ENCODE measurements around the gene COL18A1.
A peak's percentile ranks its signal among the peaks of the same experiment; 100 is the strongest.
"Not testable (repeated sequence)": the region's sequence is repeated elsewhere in the genome, so short reads cannot be mapped to it uniquely, and the experiment has no call there.

COL18A1 gene

GRCh38 chr21:45551783-45552695 is 147.1 kb downstream of the COL18A1 start:
- DNase-seq = no peak

DNA sequence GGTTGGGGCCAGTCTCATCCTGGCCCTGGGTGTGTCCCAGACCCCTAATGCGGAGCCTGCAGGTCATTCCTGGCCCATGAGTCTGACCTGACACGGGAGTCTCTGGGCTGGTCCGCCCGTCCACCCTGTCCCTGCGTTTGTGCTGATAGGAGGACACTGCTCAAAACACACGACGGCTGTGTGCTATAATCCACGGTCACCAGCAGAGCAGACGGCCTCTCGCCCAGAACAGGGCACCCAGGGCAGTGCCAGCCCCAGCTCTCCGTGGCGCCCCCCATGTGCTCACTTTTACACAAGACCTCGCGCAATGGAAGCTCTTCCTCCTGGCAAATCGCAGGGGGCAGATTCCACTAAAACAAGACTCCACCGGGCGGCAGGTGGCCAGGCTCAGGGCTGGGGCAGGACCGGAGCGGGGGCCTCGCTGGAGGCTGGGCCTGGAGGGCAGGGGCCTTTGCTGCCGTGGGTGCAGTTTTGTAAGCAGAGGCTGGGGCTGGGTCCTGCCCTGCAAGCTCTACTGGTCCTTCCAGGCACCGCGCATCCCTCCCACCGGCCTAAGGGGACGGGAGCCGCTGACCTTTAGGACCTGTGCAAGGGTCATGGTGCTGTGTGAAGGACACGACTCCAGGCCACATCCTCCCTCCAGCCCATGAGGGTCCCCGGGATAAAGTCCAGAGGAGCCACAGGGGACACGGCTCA is 147.9 kb downstream of the COL18A1 start:
- no peak for DNase-seq

DNA sequence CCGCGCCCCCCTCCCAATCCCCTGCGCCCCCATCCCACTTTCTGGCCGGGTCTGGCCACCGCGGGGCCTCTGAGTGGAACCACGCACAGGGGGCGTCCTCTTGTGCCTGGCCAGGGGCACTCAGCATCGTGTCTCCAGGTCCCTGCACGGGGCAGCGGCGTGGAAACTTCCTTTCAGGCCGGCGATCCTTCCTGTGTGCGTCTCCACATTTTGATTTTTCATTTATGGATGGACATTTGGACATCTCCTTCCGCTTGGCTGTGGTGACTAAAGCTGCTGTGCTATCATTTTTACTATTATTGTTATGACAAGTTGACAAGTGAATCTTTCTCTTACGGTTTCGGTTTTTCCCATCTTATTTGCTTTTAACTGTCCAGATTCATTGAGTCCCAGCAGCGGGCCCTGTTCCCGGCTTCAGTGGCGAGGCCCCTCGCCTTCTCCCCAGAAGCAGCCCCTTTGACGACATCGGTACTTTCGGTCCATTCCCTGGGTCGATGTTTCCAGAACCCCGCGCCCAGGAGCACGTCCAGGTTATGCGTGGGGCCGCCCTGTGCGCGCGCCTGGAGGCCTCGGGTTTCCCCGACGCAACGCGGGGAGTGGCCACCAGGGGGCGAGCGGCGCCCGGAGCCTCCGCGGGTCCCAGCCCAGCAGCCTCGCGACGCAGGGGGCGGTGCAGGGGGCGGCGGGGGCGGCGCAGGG is 149.7 kb downstream of the COL18A1 start:
- peak; percentile 38 for DNase-seq

GRCh38 chr21:45555251-45555556 is 150.2 kb downstream of the COL18A1 start:
- DNase-seq = no peak

GRCh38 chr21:45555557-45556301 is 150.8 kb downstream of the COL18A1 start:
- DNase-seq = peak; percentile 66

DNA sequence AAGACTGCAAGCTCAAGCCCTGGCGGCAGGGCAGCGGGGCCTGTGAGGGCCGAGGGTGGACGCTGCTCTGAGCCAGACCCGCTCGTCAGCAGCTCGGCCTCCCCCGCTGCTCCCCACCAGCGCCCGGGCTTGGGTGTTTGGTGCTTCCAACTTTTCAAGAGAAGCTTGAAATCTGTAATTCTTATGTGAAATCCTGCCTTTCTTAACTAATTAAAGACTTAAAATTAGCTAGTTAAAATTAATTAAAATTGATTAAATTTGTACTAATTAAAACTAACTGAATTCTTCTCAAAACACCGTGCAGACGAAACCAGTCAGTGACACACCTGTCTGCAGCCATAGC is 151.3 kb downstream of the COL18A1 start:
- DNase-seq = no peak

- DNase-seq = no peak
Observed at GRCh38 chr21:45556645-45557615, 152.0 kb downstream of the COL18A1 start.

DNA sequence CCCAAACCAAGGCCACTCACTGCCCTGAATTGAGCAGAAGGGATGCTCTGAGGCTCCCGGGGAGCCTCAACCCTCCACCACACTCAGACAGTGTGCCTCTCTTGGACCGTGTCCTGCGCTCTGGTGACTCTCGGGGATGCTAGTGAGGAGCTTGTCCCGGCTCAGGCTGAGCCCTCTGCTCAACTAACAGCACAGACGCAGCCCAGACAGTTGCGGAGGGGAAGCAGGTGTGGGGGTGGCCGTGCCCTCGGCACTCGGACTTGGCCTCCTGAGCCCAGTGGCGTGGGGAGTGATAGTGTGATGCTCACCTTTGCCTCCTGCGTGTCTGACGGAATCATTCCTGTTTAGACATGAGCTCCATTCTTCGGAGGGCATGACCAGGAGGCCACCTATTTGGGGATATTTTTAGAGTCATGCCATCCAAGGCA is 152.7 kb downstream of the COL18A1 start:
- no peak for DNase-seq

- DNase-seq = no peak
Observed at GRCh38 chr21:45558044-45558721, 153.2 kb downstream of the COL18A1 start.

DNA sequence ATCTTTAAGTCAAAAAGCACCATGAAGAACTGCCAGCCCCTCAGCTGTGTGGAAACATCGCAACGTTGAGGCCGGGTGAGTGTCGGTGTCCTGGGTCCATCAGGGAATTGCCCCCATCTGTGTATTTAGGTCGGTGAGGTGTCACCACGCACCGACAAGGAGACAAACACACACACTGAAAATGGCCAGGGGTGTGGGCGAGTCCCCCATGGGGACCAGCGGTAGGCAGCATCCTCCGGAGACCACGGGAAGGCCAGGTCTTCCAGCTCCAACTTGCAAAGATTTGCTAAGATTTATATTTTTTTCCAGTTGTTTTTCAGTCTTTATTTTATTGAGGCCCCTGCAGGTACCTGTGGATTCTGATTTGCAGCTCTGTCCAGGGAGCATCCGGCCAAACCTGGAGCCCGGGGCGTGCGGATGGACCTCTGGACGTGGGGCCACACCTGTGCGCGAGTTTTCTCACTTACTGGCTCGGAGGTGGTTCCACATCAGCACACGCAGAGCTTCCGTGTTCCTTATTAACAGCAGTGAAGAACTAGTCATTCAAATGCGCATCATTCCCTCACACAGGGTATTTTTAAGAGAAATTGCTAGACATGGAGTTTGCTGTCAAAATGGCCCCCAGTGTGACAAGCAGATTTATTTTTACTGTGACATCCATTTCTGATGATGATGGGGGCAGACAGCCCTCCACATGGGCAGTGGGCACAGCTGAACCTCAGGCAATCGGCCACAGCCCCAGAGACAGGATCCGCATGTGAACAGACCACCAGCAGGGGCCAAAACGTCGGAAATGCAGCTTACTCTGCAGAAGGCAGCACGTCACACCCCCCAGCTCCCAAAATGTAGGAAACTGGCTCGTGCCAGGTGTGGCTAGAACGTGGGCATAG is 154.5 kb downstream of the COL18A1 start:
- no peak for DNase-seq

DNA sequence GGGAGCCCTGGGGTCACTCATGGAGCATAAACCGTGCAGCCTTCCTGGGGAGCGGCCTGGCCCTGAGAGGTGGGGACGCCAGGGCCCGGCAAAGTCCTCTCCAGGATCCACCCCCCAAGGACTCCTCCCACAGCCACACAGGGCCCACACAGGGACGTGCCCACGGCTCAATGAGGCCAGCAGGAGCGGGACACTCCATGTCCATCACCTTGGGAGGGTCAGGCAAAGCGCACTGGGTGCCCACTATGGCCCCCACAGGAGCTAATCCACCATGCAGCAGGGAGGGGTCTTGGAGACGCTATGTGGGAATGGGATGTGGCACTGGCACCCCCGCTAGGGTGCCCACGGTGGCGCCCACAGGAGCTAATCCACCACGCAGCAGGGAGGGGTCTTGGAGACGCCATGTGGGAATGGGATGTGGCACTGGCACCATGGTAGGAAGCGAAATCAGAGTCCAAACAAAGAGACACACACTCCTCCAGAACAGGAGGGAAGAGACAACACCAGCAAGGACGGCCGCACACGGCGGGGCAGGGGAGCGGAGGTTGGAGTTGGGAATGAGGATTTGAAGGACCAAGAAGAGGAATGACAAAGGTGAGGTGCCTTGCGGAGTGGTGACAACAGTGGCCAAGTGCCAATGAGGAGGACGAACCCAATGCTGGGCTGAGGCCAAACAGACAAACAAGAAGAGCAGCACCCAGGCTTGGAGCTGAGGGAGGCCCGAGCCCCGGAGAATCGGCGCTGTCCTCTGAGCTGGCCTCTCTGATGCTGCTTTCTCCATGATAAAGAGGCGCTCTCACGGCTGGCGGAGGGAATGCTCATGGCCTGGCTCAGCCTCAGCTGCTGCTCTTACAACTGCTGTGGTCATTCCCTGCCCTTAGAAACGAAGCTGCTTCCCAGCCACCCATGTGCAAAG is 155.4 kb downstream of the COL18A1 start:
- no peak for DNase-seq

DNA sequence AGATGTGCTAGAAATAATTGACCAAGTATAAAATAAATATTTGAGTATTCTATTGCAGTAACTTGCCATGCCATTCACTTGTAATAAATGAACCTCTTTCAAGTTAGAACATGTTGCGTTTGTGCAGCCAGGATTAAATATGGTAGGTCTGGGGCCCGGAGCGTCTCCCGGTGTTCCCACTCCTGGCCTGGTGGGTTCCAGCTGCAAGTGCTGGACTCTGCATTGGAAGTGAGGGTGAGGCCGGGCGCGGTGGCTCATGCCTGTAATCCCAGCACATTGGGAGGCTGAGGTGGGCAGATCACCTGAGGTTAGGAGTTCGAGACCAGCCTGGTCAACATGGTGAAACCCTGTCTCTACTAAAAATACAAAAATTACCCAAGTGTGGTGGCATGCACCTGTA is 156.3 kb downstream of the COL18A1 start:
- not testable (repeated sequence) for DNase-seq

DNA sequence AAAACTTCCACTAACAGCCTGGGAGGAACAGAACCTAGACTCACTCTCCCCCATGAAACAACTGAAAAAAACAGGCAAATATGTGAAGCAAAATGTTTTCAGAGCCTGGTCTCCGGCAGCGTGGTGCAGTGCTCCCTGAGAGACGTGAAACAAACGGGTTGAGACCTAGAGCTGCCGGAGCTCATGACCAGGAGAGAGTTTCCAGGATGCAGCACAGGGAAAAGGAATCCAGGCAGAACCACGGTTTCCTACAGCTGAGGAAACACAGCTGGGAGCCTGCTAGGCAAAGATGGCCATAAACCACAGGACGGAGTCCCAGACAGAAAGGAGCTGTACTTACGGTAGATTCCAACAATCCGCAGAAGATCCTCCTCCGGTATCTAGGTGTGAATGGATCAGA is 157.4 kb downstream of the COL18A1 start:
- no peak for DNase-seq

DNA sequence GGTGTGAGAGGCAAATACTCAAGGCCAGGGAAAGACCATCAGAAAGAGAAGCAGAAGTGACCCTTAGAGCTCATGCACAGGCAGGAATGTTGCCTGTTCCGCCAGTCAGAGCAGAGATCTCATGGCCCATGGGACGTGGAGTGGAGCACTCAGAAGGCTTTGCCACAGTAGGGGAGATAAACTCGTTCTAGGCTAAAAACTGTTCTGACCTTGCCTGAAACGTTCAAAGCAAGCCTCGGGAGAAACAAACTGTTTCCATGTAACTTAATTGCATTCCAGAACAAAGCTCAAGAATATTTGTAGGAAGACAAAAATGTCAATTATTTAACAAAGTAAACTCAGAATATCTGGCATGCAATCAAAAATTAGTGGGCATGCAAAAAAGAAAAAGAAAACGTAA is 158.0 kb downstream of the COL18A1 start:
- DNase-seq = no peak

All from MV-4-11 (cell line).